HCT116 (cell line): ENCODE results near the gene GNAI3. TPM values are rescaled to one million over a fixed set of nuclear protein-coding genes. Genes with fewer than 3 reads are reported as not detected.

Experiments
- ATAC-seq: fragments of 200-7000 bp; cut with Tn5 transposase; 2 replicates; pipeline ENCODE4 v1.9.1; 2020; ENCODE audit warnings: mild to moderate bottlenecking, moderate library complexity
- BruUV-seq: library from RNA; stranded (reverse); fragments of 400-500 nt; replicated peaks from 2 replicates; lab custom pipeline; 2021; lab: Mats Ljungman, UMichigan
- CTCF ChIA-PET: fragments of 300-600 bp; sonication (Branson Sonifier 250); formaldehyde crosslinking; loops from one replicate; lab custom pipeline; 2021; ENCODE audit warnings: antibody characterized with exemption; lab: Charles Lee
- POLR2A ChIA-PET: fragments of 300-600, 350-600 bp; sonication (Branson Sonifier 250); formaldehyde crosslinking; loops from one replicate; lab custom pipeline; 2021; ENCODE audit warnings: antibody characterized with exemption; lab: Charles Lee
- RAD21 ChIA-PET, 2 experiments: fragments of 300-600 bp; sonication (Branson Sonifier 250); formaldehyde crosslinking; loops; one replicate each; lab custom pipeline; 2023; ENCODE audit warnings: low total read pairs in 2 of 2; ENCODE audit not compliant: uncharacterized antibody in 2 of 2, unreplicated experiment in 2 of 2, low non-redundant PET in 1 of 2; lab: Charles Lee
- DNase-seq: peaks from one replicate; pipeline ENCODE4 v3.0.0-alpha.2; 2010; ENCODE audit warnings: low read depth, low spot score
- H2AFZ ChIP-seq: fragments of 200-600 bp; shearing (Covaris generic), sonication (generic); 2 replicates; pipeline ENCODE4 v1.6.1; 2017; ENCODE audit warnings: low read depth, mixed run types, mixed read lengths, antibody characterized with exemption, low read length; ENCODE audit not compliant: poor library complexity, severe bottlenecking
- H3K27ac ChIP-seq: 2 replicates; pipeline ENCODE4 v1.5.1; 2012; ENCODE audit warnings: low read depth, low read length
- H3K27me3 ChIP-seq: fragments of 200-600 bp; sonication (generic); 2 replicates; pipeline ENCODE4 v1.6.1; 2016; ENCODE audit warnings: mixed run types, low read length, mixed read lengths; ENCODE audit not compliant: insufficient read depth
- H3K36me3 ChIP-seq, 2 experiments: fragments of 200-500 bp in 1 of 2; fragments of 200-600 bp in 1 of 2; sonication (Bioruptor generic) in 1 of 2; sonication (generic) in 1 of 2; 2 replicates each; pipeline versions ENCODE4 v1.5.1 to v1.6.1; 2014 to 2016; ENCODE audit warnings: low read length in 2 of 2, inconsistent platforms in 1 of 2, mixed read lengths in 1 of 2, mixed run types in 1 of 2; ENCODE audit not compliant: insufficient read depth in 2 of 2, control insufficient read depth in 1 of 2
- H3K4me1 ChIP-seq, 2 experiments: fragments of 200-600 bp in 1 of 2; sonication (generic) in 1 of 2; 2 replicates each; pipeline versions ENCODE4 v1.5.1 to v1.6.1; 2012 to 2017; ENCODE audit warnings: low read length in 2 of 2, inconsistent platforms in 1 of 2, mild to moderate bottlenecking in 1 of 2, mixed read lengths in 1 of 2, mixed run types in 1 of 2, moderate library complexity in 1 of 2; ENCODE audit not compliant: insufficient read depth in 2 of 2, control insufficient read depth in 1 of 2
- H3K4me2 ChIP-seq: fragments of 200-600 bp; sonication (generic); 2 replicates; pipeline ENCODE4 v1.6.1; 2017; ENCODE audit warnings: mixed run types, low read length, mixed read lengths
- H3K4me3 ChIP-seq, 2 experiments: fragments of 200-600 bp in 1 of 2; sonication (generic) in 1 of 2; replicated peaks in 1 of 2; 2 replicates each; pipeline ENCODE4 v1.5.1; 2011 to 2016; ENCODE audit warnings: low read length in 2 of 2, control low read depth in 1 of 2, low read depth in 1 of 2, mild to moderate bottlenecking in 1 of 2, mixed read lengths in 1 of 2, mixed run types in 1 of 2
- H3K79me2 ChIP-seq: fragments of 200-600 bp; sonication (generic); 2 replicates; pipeline ENCODE4 v1.6.1; 2017; ENCODE audit warnings: mild to moderate bottlenecking, mixed run types, low read length, moderate library complexity, mixed read lengths; ENCODE audit not compliant: insufficient read depth
- H3K9ac ChIP-seq: fragments of 200-600 bp; sonication (generic); 2 replicates; pipeline ENCODE4 v1.6.1; 2016; ENCODE audit warnings: low read length, mixed read lengths
- H3K9me2 ChIP-seq: fragments of 200-600 bp; sonication (generic), shearing (Covaris generic); 2 replicates; pipeline ENCODE4 v1.6.1; 2017; ENCODE audit warnings: mixed run types, mild to moderate bottlenecking, moderate library complexity; ENCODE audit not compliant: insufficient read depth
- H3K9me3 ChIP-seq, 2 experiments: fragments of 200-500 bp in 1 of 2; fragments of 200-600 bp in 1 of 2; sonication (Bioruptor generic) in 1 of 2; sonication (generic) in 1 of 2; 2 replicates each; pipeline ENCODE4 v1.6.1; 2014 to 2017; ENCODE audit warnings: low read length in 2 of 2, mixed read lengths in 2 of 2, inconsistent platforms in 1 of 2, low read depth in 1 of 2, mild to moderate bottlenecking in 1 of 2, mixed run types in 1 of 2, moderate library complexity in 1 of 2; ENCODE audit not compliant: control insufficient read depth in 1 of 2, insufficient read depth in 1 of 2
- H4K20me1 ChIP-seq: fragments of 200-600 bp; sonication (generic), shearing (Covaris generic); 2 replicates; pipeline ENCODE4 v1.6.1; 2017; ENCODE audit warnings: mixed run types, mild to moderate bottlenecking, moderate library complexity; ENCODE audit not compliant: insufficient read depth
- ATF3 ChIP-seq: IDR thresholded peaks from 2 replicates; pipeline ENCODE4 v1.6.1; 2012
- CEBPB ChIP-seq: IDR thresholded peaks from 2 replicates; pipeline ENCODE4 v1.6.1; 2012; ENCODE audit warnings: low read depth
- CTCF ChIP-seq, 3 experiments: fragments of 200-600 bp in 1 of 3; sonication (generic) in 1 of 3; IDR thresholded peaks in 2 of 3; conservative IDR thresholded peaks in 1 of 3; 2 replicates each; pipeline ENCODE4 v1.5.1; 2012 to 2017; ENCODE audit warnings: low read depth in 2 of 3, low read length in 2 of 3, antibody characterized with exemption in 1 of 3, borderline replicate concordance in 1 of 3, control low read depth in 1 of 3, mild to moderate bottlenecking in 1 of 3, mixed read lengths in 1 of 3, mixed run types in 1 of 3, moderate library complexity in 1 of 3; ENCODE audit not compliant: insufficient read depth in 1 of 3
- EGR1 ChIP-seq: IDR thresholded peaks from 2 replicates; pipeline ENCODE4 v1.6.1; 2012; ENCODE audit warnings: low read depth
- ELF1 ChIP-seq: IDR thresholded peaks from 2 replicates; pipeline ENCODE4 v1.6.1; 2012; ENCODE audit warnings: low read depth, borderline replicate concordance
- EZH2 ChIP-seq: fragments of 200-600 bp; sonication (generic); IDR thresholded peaks from 2 replicates; pipeline ENCODE4 v1.6.1; 2017; ENCODE audit warnings: antibody characterized with exemption, mixed run types
- FOSL1 ChIP-seq: IDR thresholded peaks from 2 replicates; pipeline ENCODE4 v1.6.1; 2012; ENCODE audit warnings: low read depth
- JUND ChIP-seq: IDR thresholded peaks from 2 replicates; pipeline ENCODE4 v1.6.1; 2012
- POLR2A ChIP-seq: IDR thresholded peaks from 2 replicates; pipeline ENCODE4 v1.7.0; 2011; ENCODE audit warnings: borderline replicate concordance; ENCODE audit not compliant: insufficient read depth, insufficient read length; ENCODE audit errors: extremely low read depth
- POLR2AphosphoS5 ChIP-seq: IDR thresholded peaks from 2 replicates; pipeline ENCODE4 v1.6.1; 2011; ENCODE audit warnings: mild to moderate bottlenecking, low read depth, low read length, moderate library complexity
- RAD21 ChIP-seq: IDR thresholded peaks from 2 replicates; pipeline ENCODE4 v1.6.1; 2012; ENCODE audit warnings: low read depth, mild to moderate bottlenecking
- SIN3A ChIP-seq: IDR thresholded peaks from 2 replicates; pipeline ENCODE4 v1.6.1; 2012; ENCODE audit warnings: low read depth
- SRF ChIP-seq: IDR thresholded peaks from 2 replicates; pipeline ENCODE4 v1.6.1; 2012; ENCODE audit warnings: low read depth
- TCF7L2 ChIP-seq: IDR thresholded peaks from 2 replicates; pipeline ENCODE4 v1.7.0; 2011; ENCODE audit warnings: borderline replicate concordance, inconsistent platforms; ENCODE audit not compliant: insufficient read depth, insufficient read length; ENCODE audit errors: extremely low read depth
- YY1 ChIP-seq: IDR thresholded peaks from 2 replicates; pipeline ENCODE4 v1.6.1; 2011; ENCODE audit warnings: low read length, low read depth, moderate library complexity, mild to moderate bottlenecking; ENCODE audit not compliant: insufficient replicate concordance; ENCODE audit errors: extremely low read depth
- ZFX ChIP-seq: fragments of 450-650 bp; IDR thresholded peaks from 2 replicates; pipeline ENCODE4 v1.6.1; 2017
- ZNF274 ChIP-seq: fragments of 200-500 bp; sonication (Bioruptor generic); IDR thresholded peaks from 2 replicates; pipeline ENCODE4 v1.6.1; 2014; ENCODE audit warnings: mild to moderate bottlenecking, low read depth, low read length, inconsistent platforms
- intact Hi-C: fragments of 100-400 bp; cut with micrococcal nuclease; formaldehyde crosslinking; loops from 2 replicates; pipeline ENCODE4 v1.10.0; 2022
- total RNA-seq: library from RNA; stranded (reverse); gene quantifications from one replicate; pipeline ENCODE4 v1.2.1, GENCODE V29; 2021; ENCODE audit not compliant: unreplicated experiment
- TF ChIP-seq, protein P1 (sequence below): IDR thresholded peaks from 2 replicates; pipeline ENCODE4 v1.6.1; 2012
- TF ChIP-seq, protein P2 (sequence below): IDR thresholded peaks from 2 replicates; pipeline ENCODE4 v1.6.1; 2012; ENCODE audit warnings: low read depth
- TF ChIP-seq, protein P3 (sequence below): IDR thresholded peaks from 2 replicates; pipeline ENCODE4 v1.6.1; 2011; ENCODE audit warnings: mild to moderate bottlenecking, low read length, moderate library complexity; ENCODE audit not compliant: insufficient replicate concordance; ENCODE audit errors: extremely low read depth

GNAI3 gene
- total RNA-seq, 1 experiment from 2014 or later = 9.5 TPM

GRCh38 chr1:109557520-109557919 lies 9.1 kb downstream of the GNAI3 start:
- no TSS peak for BruUV-seq
- Histone ChIP-seq H4K20me1 (peaks cover 14% of the 10 kb centered on the region), H3K27ac (no peak overlapping the region), H3K4me2 (no peak overlapping the region), H3K4me1 (0 out of 4 replicates have a peak, but pooled peaks cover 0 to 2% of the 10 kb centered on the region in 2 experiments), H3K79me2 (peaks cover 100% of the 10 kb centered on the region), H3K9ac (no peak overlapping the region), H3K9me2 (no peaks in the 10 kb centered on the region), H3K36me3 (no peaks in the 10 kb centered on the region), H2AFZ (no peak overlapping the region), H3K27me3 (no peaks in the 10 kb centered on the region), H3K9me3 (no peaks in the 10 kb centered on the region), H3K4me3 (no peak overlapping the region)
- TF ChIP-seq EZH2 (no peak), JUND (no peak), ELF1 (no peak), FOSL1 (no peak), ZNF274 (no peak), CTCF (IDR thresholded peaks at IDR 0.05 in 2 of 3, conservative IDR thresholded peaks at IDR 0.05 in 1 of 3; ENCODE audit: borderline replicate concordance in 1 of 3, insufficient read depth in 1 of 3, low read depth in 2 of 3, low read length in 2 of 3) (no peak), POLR2A (no peak), CEBPB (no peak), EGR1 (no peak), SIN3A (no peak), RAD21 (no peak), SRF (no peak), TCF7L2 (no peak), ZFX (no peak), POLR2AphosphoS5 (no peak), YY1 (no peak), ATF3 (no peak)
- TF ChIP-seq, protein P1, sequence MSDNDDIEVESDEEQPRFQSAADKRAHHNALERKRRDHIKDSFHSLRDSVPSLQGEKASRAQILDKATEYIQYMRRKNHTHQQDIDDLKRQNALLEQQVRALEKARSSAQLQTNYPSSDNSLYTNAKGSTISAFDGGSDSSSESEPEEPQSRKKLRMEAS = no peak
- TF ChIP-seq, protein P2, sequence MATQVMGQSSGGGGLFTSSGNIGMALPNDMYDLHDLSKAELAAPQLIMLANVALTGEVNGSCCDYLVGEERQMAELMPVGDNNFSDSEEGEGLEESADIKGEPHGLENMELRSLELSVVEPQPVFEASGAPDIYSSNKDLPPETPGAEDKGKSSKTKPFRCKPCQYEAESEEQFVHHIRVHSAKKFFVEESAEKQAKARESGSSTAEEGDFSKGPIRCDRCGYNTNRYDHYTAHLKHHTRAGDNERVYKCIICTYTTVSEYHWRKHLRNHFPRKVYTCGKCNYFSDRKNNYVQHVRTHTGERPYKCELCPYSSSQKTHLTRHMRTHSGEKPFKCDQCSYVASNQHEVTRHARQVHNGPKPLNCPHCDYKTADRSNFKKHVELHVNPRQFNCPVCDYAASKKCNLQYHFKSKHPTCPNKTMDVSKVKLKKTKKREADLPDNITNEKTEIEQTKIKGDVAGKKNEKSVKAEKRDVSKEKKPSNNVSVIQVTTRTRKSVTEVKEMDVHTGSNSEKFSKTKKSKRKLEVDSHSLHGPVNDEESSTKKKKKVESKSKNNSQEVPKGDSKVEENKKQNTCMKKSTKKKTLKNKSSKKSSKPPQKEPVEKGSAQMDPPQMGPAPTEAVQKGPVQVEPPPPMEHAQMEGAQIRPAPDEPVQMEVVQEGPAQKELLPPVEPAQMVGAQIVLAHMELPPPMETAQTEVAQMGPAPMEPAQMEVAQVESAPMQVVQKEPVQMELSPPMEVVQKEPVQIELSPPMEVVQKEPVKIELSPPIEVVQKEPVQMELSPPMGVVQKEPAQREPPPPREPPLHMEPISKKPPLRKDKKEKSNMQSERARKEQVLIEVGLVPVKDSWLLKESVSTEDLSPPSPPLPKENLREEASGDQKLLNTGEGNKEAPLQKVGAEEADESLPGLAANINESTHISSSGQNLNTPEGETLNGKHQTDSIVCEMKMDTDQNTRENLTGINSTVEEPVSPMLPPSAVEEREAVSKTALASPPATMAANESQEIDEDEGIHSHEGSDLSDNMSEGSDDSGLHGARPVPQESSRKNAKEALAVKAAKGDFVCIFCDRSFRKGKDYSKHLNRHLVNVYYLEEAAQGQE = no peak
- TF ChIP-seq, protein P3, sequence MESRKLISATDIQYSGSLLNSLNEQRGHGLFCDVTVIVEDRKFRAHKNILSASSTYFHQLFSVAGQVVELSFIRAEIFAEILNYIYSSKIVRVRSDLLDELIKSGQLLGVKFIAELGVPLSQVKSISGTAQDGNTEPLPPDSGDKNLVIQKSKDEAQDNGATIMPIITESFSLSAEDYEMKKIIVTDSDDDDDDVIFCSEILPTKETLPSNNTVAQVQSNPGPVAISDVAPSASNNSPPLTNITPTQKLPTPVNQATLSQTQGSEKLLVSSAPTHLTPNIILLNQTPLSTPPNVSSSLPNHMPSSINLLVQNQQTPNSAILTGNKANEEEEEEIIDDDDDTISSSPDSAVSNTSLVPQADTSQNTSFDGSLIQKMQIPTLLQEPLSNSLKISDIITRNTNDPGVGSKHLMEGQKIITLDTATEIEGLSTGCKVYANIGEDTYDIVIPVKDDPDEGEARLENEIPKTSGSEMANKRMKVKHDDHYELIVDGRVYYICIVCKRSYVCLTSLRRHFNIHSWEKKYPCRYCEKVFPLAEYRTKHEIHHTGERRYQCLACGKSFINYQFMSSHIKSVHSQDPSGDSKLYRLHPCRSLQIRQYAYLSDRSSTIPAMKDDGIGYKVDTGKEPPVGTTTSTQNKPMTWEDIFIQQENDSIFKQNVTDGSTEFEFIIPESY = no peak
- DNase-seq (no peak), ATAC-seq (no peak)
- intact Hi-C loops = no loop called here
- ChIA-PET CTCF (no interaction called here), RAD21 (no interaction called here), POLR2A (interaction anchor here (2.8 kb wide), 1 partner anchor 9 kb away, joined by 7 read pairs; the partner anchor contains the start of gene GNAI3)
